Stimulated activated naive CD4-positive, alpha-beta T cell (primary cell): ENCODE measurements around the gene SPEF2.

Experiments used
- DNase-seq, 6 experiments: peaks; one replicate each; lab custom pipeline; 2025; lab: John Stamatoyannopoulos, UW

SPEF2 gene

DNA sequence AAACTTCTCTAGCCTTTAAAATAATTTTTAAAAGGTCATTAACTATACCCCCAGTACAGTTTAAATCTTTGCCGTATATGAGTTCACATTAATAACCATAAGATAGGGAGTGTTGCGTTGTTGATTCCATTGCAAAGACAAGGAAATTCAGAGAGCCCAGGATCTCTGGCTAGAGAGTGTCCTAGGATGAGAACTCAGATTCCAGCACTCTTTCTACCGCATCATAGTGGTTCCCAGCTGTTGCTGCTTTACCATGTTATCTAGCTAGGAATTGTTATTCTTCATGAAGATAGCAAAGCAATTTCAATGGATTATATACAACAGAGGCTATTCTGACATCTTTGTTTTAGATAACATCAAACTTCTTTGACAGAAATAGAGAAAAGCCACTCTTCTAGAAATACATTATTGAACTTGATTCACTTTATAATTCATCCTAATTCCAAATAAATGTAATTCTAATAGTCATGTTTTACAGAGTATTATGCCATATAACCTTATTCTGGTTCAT lies 160.7 kb downstream of the SPEF2 start:
- no peak for DNase-seq

DNA sequence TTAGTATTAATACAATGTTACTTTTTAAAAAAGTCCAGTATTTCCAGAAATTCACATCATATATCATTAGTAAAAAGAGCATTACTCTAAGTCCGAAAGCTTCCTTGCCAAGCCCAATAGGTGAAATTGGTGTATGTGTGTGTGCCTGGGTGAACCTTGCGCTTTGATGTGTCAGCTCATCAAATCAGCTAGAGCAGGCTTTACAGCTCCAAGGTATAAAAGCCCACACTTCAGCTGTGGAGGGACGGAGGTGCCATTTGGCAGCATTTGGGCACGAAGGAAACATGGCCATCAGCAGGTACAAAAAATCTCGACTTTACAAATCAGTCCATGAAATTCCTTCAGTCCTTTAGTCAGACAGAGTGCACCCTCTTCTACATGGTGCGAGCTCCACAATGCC lies 162.6 kb downstream of the SPEF2 start:
- peak; percentile 26 to 76 (median 36) for DNase-seq

DNA sequence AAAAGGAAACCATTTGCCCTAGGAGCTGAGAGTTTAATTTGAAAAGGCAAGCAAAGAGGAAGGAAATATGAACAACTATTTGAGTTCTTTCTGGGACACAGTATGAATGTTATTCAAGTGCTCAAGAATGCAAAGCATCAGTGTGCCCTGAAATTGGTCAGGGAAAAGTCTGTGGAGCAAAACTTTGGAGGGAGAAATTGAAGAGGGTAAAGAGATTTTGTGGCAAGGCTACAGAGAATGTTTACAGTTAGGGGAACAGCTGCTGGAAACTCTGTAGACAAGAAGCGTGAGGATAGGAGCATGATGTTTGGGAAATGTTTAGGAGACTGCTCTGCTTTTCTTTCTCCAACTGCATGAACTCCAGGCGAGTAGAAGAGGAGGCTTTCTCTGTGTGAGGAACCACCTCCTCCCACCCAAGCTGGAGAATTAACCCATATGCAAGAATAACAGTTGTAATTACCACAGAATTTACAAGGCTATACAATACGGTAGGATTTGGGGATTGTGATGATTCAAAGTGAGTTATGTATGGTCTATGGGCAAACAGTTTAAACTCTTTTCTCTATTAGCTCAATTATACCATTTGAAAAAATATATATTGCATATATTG lies 163.6 kb downstream of the SPEF2 start:
- DNase-seq = no peak

DNA sequence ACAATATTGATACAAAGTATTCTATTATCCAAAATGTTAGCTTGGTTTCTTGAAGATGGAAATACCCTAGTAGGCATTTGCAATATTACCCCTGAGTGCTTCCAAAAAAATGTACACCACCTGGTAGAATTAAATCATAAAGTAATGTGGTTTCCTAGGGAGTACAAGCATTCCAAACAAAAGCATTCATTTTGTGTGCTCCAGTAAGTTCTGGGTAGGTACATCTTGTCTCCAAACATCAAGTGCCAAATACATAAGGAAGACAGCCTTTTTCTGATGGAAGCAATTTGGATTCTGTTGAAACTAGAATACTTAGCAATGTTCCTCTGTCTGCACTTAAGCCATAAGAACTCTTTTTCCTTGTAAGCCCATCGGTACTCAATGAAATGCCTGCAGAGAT lies 165.9 kb downstream of the SPEF2 start:
- DNase-seq = no peak

DNA sequence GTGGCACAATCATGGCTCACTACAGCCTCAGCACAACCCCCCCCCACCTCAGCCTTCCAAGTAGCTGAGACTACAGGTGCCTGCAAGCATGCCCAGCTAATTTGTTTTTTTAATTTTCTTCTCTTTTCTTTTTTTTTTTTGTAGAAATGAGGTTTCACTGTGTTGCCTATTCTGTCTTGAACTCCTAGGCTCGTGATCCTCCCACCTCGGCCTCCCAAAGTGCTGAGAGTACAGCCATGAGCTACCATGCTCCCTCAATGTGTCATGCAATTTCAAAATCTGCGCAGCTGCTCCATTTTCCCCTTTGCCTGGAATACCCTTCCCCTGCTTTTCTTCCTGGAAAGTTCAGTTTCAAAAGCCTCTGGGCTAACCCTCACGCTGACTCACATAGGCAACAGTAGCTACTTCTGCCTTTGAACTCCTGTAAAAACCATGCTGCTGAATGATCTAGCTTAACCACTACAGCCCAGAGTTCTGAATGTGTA lies 168.0 kb downstream of the SPEF2 start:
- DNase-seq = no peak

DNA sequence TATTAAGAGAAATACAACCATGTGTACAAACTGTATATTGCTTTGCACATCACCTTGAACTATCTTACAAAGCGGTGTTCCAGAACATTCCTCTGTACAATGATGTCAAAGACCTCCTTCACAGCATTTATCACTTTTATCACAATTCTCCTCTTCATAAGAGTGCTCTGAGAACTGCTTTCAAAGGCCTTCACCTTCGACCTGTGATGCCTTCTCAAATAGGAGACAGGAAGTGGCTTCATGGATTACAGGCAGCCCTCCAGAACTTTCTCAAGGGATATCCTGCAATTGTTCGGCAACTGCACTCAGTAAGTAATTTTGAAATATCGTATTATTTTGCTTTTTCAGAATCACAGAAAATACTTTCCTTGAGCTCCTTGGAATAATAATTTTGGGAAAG lies 171.1 kb downstream of the SPEF2 start:
- DNase-seq = no peak

DNA sequence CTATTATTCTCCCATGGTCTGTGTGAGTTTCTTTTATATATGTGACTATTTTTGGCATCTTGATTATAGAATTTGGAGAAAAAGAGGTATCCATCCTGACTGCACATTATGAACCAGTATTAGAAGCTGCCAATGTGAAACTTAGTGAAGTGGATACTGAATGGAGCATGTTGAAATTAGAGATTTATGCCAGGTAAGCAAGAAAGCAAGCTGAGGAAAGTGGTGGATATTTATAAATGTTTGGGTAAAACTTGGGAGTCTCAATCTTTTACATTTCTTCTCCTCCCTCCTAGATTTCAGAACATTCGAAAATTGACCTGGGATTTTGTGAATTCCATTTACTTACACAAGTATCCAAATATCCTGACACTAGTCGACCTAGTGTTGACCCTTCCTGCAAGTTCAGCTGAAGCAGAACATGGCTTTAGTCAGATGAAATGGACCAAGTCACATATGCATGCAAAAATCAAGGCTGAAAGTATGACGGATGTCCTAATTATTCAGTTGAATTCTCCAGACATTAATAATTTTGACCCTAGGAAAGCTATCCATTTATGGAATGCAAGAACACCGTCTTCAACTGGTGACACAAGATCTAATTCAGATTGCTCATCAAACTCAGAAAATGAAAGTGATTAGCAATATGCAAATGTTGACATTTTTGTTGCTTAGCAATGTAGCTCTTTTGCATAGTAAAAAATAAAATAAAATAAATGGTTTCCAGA lies 172.2 kb downstream of the SPEF2 start:
- DNase-seq = no peak

DNA sequence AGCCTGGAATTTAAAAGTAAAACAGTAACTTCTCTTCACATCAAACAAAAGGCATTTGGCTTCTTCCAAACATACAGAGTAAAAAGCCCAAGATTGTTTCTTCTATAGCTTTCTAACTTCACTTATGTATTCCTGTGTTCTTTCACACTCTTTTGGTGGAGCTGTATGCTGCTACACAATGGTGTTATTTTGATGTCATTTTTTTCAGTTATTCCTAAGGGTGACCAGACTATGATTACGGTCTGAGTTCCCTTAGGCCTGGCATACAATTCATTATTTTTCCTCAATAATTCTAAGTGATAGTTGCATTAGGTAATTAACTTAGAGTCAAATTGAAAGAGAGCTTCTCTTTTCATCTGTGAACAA lies 172.8 kb downstream of the SPEF2 start:
- DNase-seq = peak in 1 of 6 experiments; percentile 3

DNA sequence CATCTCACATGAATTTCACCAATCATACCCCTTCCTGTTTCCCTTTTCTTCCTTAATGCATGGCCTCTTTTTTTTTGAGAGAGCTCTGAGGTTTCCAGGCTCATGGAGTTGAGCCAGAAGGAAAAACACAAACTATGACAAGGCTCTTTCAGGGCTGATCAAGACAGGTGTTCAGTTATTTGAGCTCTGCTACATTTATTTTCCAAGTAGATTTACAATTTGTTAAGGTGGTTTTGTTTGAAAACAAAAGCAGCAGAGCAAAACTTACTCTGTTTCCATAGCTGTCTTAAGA lies 176.6 kb downstream of the SPEF2 start:
- DNase-seq = no peak

DNA sequence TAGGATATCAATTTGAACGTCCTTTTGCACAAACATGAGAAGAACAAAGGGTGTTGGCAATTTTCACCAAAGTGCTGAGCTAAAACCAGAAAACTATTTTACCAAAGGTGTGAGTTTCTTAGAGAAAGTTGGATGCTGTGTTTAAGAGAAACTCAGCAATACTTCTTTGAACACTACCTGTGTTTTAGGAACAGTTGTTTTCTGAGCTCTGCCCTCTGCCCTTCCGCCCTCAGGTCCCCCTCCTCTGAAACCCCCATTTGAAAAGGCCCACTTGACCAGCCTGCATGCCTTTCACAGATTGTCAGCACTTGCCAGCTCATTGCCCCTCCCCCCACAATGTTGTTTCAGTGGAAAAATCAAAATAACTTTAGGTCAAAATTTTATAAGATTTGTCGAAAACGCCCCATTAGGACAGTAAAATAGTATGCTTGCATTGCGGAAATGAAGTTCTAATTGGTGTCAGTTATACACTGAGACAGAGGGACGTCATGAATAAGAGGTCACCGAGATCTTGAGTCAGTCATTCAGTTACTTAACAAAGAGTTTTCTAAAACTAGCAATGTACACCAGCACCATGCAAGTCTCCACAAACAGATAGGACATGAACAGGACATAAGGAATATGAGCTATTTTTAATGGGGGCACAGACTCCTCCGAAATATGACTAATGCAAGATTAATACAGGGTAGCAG lies 177.2 kb downstream of the SPEF2 start:
- DNase-seq = no peak

DNA sequence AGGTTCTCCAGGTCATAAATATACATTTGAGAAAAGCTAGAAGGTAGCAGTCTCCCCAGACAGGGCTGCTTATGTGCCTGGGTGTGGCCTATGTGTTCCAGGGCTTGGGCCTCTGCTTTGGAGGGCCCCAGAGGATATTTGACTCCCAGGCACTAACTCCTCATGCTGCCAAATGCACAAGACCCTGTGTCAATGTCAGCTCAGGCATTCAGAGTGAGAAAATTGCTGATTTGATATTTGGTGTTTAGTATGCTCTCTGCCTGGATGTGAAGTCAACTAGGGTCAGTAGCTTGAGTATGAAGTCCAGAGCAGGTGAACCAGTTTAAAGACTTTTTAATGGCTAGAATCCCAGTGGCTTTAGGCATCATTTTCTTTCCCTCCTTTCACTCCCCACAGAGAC lies 181.5 kb downstream of the SPEF2 start:
- DNase-seq = no peak

DNA sequence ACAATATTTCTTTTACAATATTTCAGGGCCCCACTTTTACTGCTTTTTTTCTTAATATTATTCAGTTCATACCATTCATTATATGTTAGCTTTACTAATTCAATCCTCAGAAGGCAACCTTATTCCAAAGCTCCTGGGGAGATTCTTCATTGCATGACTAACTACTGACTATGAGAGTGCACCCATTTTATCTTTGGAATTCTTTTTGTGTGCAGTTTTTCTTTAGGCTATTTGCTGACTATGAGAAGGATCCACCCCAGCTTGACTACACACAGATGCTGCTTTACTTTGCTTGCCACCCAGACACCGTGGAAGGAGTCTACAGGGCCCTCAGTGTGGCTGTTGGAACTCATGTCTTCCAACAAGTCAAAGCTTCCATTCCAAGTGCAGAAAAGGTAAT lies 182.1 kb downstream of the SPEF2 start:
- no peak for DNase-seq

DNA sequence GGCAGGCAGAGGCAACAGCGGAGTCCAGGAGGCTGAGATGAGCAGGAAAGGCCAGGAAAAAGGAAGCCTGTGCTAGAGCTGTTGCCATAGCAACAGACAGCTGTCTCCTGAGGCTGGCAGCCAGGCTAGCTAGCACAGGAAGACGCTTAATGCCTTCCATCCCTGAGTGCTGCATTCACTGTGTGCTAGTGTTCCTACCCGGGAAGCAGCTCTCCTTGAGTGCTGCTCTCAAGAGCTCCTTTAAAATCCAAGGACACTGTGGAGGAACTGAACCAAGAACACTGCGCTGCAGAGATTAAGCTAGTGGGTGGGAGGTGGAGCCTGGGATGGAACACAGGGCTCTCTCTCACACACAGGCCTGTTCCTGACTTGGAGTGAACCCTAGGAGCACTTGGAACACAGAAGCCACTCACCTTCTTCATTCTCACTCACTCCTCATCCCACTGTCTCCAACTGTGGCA lies 185.6 kb downstream of the SPEF2 start:
- no peak for DNase-seq

DNA sequence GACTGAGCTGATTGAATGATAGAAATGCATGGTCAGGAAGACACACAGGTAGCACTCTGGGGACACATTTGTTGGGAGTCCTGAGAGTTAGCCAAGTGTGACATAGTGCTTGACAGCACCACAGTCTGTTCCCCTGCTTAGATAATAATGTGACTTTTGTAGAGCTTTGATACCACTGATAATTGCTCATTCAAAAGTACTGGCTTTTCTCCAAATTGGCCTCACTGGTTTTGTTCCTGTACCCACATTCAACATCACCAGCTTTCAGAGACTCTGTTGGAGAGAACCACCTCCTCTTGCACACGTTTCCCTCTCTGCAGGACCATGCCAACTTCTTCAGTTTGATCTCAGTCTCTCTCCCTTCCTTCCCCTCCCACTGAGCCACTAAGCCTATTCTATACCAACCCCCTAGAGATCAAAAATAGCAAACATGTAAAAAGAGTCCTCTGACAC lies 186.6 kb downstream of the SPEF2 start:
- DNase-seq = no peak

DNA sequence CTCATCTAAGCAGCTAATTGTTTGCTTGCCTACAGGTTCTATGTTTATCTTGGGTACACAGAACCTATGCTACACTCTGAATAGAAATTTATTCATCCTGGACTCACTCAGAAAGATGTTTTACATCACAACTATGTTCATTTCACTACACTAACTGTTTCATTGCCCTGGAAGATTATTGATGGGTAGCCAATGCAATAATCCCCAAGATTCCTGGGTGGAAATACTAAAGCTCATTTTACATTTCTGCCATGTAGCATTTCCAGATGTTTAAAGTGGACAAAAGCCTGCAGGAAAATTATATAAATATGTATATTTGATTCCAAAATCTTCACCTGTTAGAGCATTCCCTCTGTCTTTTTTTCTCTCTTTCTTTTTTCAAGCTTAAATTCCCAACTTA lies 187.2 kb downstream of the SPEF2 start:
- no peak for DNase-seq

DNA sequence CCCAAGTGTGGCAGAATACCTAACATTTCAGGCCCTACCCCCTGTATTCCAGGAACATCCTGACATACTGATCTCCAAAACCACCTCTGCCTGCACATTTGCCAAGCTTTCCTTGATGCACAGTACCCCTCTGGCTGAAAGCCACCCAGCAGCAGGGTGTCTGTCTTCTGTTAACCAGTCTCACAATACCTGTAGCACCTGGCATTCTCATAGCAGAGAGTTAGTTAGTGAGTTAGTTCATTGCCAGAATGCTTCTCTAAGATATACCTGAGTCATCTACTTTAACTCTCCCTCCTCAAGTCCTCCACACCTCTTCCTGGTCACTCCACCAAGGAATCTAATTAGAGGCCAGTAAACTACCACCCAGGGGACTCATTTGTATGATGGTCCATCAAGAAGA lies 192.9 kb downstream of the SPEF2 start:
- peak in 2 of 6 experiments; percentile 59 to 73 for DNase-seq

DNA sequence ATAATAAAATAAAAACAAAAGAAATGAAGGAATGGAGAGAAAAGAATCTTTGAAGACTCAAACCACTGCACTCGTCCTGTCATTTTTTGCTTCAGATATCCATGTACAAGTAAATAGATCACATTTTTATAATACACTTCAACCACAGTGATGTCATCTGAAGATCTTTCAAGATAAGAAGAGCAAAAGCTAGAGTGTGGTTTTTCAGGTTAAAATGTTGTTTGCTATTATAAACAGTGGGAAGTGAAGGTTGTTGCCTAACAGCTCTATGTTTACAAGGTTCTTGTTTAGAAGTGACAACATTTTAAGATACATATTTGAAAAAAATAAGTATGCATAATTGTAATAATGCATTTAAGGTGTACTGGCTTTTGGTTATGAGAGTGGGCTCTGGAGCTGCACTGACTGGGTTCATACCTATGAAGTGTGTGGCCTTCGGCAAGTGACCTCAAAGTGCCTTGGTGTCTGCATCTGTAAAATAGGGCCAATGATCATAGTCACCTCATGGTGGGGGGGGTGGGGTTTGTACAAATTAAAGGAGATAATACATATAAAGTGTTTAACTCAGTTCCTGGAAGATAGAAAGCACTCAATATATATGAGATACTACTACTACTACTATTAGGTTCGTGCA lies 193.6 kb downstream of the SPEF2 start:
- peak in 3 of 6 experiments; percentile 73 to 87 (median 82) for DNase-seq

DNA sequence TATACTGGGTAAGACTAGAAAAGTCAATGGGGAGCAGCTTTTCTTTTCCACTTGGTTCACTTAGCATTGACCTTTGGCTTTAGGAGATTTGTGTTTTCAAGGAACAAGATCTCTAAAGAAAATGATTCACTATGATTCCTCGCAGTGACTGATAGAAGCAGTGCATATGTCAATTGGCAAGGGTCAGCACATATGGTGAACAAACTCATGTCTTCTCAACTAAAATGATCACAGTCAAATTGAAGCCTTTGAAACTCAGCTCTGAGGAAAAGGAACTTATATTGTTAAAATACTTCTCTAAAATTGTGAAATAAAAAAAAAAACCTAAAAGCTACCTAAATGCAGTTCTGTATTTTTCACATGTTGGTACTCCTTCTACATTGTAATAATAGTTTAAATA lies 195.9 kb downstream of the SPEF2 start:
- no peak for DNase-seq

DNA sequence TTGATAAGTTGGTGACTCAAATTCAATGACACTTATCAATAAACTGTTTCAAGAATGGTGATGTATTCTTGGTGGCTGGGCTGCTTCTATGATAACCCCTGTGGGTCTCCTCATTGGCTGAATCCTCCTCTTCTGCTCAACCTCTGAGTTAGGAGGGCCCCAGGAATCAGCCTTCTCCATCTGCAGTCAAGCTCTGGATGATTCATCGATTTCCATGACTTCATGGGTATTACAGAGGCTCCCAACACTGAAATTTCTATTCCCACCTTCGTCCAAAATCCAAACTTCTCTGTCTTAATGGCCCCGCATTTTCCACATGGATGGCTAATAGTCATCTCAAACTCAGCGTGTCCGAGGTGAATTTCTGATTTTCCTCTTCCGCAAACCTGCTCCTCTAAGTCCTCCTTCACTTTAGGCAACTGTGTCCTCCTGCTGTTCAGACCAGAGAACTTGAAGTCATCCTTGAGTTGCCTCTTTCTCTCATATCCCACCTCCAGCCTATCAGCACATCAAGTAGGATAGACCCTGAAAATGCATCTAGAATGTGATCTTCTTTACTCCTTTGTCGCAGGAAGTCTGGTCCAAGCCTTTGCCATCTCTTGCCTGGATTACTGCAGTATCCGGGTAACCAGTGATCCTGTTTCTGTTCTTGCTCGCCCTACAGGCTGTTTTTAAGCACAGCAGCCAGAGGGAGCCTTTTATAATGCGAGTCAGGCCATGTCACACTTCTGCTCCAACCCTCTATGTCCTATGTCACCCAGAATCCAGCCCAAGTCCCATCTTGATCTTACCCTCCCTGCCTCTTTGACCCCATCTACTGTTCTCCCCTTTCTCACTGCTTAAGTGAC lies 197.7 kb downstream of the SPEF2 start:
- DNase-seq = peak in 1 of 6 experiments; percentile 34

DNA sequence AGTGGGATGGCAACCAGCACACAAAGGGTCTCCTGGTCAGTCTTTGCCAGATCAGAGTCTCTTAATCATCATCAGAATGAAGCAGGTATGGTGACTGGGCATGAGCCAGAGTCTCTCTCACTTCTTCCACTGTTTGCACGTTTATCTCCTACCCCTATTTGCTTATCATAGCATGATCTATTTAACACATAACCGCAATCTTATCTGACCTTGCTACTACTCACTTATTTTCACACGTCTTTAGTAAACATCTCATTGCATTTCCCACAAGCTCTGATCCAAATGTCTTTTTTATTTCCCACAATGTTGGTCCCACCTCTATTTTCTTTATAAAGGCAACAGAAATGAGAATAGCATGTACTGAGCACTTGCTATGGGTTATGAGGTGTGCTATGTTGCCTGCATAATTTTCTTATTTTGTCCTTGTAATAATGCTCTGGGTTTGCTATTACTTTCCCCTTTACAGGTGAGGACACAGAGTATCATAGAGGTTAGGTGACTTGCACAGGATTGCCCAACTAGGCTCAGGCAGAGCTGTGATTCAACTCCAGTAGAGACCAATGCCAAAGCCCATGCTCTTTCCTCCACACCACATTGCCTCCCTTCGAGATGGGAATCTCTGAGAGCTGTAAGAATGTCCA lies 199.3 kb downstream of the SPEF2 start:
- no peak for DNase-seq

DNA sequence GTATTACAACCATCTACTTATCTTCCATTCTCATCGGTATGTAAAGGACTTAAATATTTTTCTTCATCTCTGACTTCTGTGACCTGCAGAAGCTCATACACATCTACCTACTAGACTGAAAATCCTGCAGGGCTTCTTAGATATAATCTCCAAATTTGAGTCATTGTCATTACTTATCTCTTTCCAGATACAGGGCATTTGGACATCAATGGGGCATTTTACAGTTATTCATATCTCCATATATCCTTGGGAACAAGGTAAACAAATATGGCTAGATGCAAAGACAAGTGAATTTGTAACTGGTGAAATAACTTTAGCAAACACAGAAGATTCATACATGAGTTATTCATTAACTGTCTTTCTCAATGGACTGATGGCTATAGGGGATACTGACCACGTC lies 201.4 kb downstream of the SPEF2 start:
- DNase-seq = no peak
